Sigmoid colon (tissue), 7 donors: Measurements from ENCODE around the gene KCNH8. TPM values are rescaled to one million over a fixed set of nuclear protein-coding genes. Genes with fewer than 3 reads are reported as not detected.

Experiments used
- DNase-seq: peaks from one replicate; pipeline ENCODE4 v3.0.0-alpha.2; 2019
- H3K27ac ChIP-seq, 4 donors: fragments of 200-600 bp; sonication (generic); one replicate each; pipeline ENCODE4 v1.5.1; 2016 to 2019; ENCODE audit warnings: mild to moderate bottlenecking in 1 of 4
- H3K27me3 ChIP-seq, 3 donors: fragments of 200-600 bp; sonication (generic); one replicate each; pipeline ENCODE4 v1.5.1; 2019; ENCODE audit warnings: mild to moderate bottlenecking in 1 of 3
- H3K36me3 ChIP-seq, 4 donors: fragments of 200-600 bp; sonication (generic); one replicate each; pipeline ENCODE4 v1.5.1; 2016 to 2019
- H3K4me1 ChIP-seq, 4 donors: fragments of 200-600 bp; sonication (generic); one replicate each; pipeline ENCODE4 v1.5.1; 2017 to 2019
- H3K4me3 ChIP-seq, 4 donors: fragments of 200-600 bp; sonication (generic); one replicate each; pipeline ENCODE4 v1.5.1; 2017 to 2019; ENCODE audit warnings: mild to moderate bottlenecking in 2 of 4, moderate library complexity in 1 of 4
- H3K9me3 ChIP-seq, 4 donors: fragments of 200-600 bp in 3 of 4; sonication (generic) in 3 of 4; one replicate each; pipeline versions ENCODE4 v1.5.1 to v1.6.1; 2013 to 2019
- CTCF ChIP-seq, 4 experiments: fragments of 450-650 bp in 3 of 4; fragments of 200-600 bp in 1 of 4; IDR thresholded peaks; one replicate each; pipeline ENCODE4 v1.5.1; 2016 to 2019; ENCODE audit warnings: antibody characterized with exemption in 4 of 4, mild to moderate bottlenecking in 3 of 4, moderate library complexity in 2 of 4
- EP300 ChIP-seq, 4 donors: sonication (generic); formaldehyde crosslinking; IDR thresholded peaks; one replicate each; pipeline ENCODE4 v1.6.1; 2017; ENCODE audit warnings: antibody characterized with exemption in 4 of 4
- POLR2A ChIP-seq, 2 donors: fragments of 450-650 bp; IDR thresholded peaks; one replicate each; pipeline ENCODE4 v1.6.1; 2016; ENCODE audit warnings: antibody characterized with exemption in 2 of 2, mild to moderate bottlenecking in 2 of 2, moderate library complexity in 2 of 2
- POLR2AphosphoS5 ChIP-seq, 4 donors: sonication (generic); formaldehyde crosslinking; IDR thresholded peaks; one replicate each; pipeline ENCODE4 v1.6.1; 2017; ENCODE audit warnings: antibody characterized with exemption in 4 of 4
- WGBS, 2 donors: extraction: QIAGEN DNeasy Blood & Tissue Kit; methylation state at CpG; one replicate each; pipeline ENCODE4 v1.1.7; 2013; 5-methylcytosine and 5-hydroxymethylcytosine counted together
- intact Hi-C: fragments of 100-400 bp; cut with DNase I; formaldehyde crosslinking; loops from one replicate; pipeline ENCODE4 v1.15.1; 2023
- polyA plus RNA-seq, 3 donors: library from polyadenylated mRNA; stranded (reverse); fragments of 200-250 nt; gene quantifications; one replicate each; pipeline ENCODE4 v1.2.3, GENCODE V29; 2013
- small RNA-seq, 3 donors: library from RNA; depleted of rRNA; stranded (forward); fragments of <200 nt; gene quantifications; one replicate each; pipeline ENCODE3, GENCODE V24; 2016
- total RNA-seq, 4 donors: library from RNA; depleted of rRNA; stranded (reverse); fragments of >200 nt; gene quantifications; one replicate each; pipeline ENCODE4 v1.1.0, GENCODE V29; 2016
- donor health status: healthy with polysubstance abuse.
- donor health status: Bipolar disorder and iron deficiency.
- donor health status: healthy.

Gene KCNH8
- total and polyA plus RNA-seq, 7 donors, result 0.23 to 1.1 (median 0.66) TPM

- TF ChIP-seq POLR2AphosphoS5 (IDR thresholded peaks at IDR 0.05) (no peak), CTCF (IDR thresholded peaks at IDR 0.05) (no peak), POLR2A (IDR thresholded peaks at IDR 0.05) (no peak), EP300 (IDR thresholded peaks at IDR 0.05) (no peak)
Observed at GRCh38 chr3:19574268-19574667, 426.0 kb downstream of the KCNH8 start.

GRCh38 chr3:19576343-19576742 lies 428.0 kb downstream of the KCNH8 start:
- no peaks in the 10 kb centered on the region for H3K27me3 ChIP-seq
- no peak for TF ChIP-seq POLR2AphosphoS5 (IDR thresholded peaks at IDR 0.05)
- TF ChIP-seq EP300 (IDR thresholded peaks at IDR 0.05), result no peak
- TF ChIP-seq POLR2A (IDR thresholded peaks at IDR 0.05), result no peak
- TF ChIP-seq CTCF (IDR thresholded peaks at IDR 0.05), result no peak
- no peaks in the 10 kb centered on the region for H3K36me3 ChIP-seq
- DNase-seq, result no peak
- intact Hi-C loops, result no loop called here
- H3K27ac ChIP-seq, result no peak overlapping the region
- no peak overlapping the region for H3K4me3 ChIP-seq
- no peaks in the 10 kb centered on the region for H3K9me3 ChIP-seq
- no peaks in the 10 kb centered on the region for H3K4me1 ChIP-seq
- 82 to 88% methylated on average over 3 of the region's 3 CpGs for WGBS, 2 donors

More at GRCh38 chr3:19574268-19574667, 426.0 kb downstream of the KCNH8 start:
- WGBS, 2 donors, result 42 to 69% methylated on average over 3 of the region's 3 CpGs
- intact Hi-C loops, result no loop called here
- Histone ChIP-seq H3K27me3 (no peaks in the 10 kb centered on the region), H3K36me3 (no peaks in the 10 kb centered on the region), H3K27ac (no peak overlapping the region), H3K9me3 (no peaks in the 10 kb centered on the region), H3K4me3 (no peak overlapping the region), H3K4me1 (no peaks in the 10 kb centered on the region)
- DNase-seq, result no peak

Small RNAs within 50 kb of the gene (small RNA-seq; reads per million reads assigned to genes)
- gene MIR4791, result 0 reads per million in 3 donors
